OCI-LY7 (cell line): ENCODE data around the gene ELL. TPM values are rescaled to one million over a fixed set of nuclear protein-coding genes. Genes with fewer than 3 reads are reported as not detected.

Experiments used
- BruUV-seq: library from RNA; stranded (reverse); fragments of 400-500 nt; replicated peaks from 2 replicates; lab custom pipeline; 2021; lab: Mats Ljungman, UMichigan
- CTCF ChIA-PET: fragments of 300-600 bp; sonication (Branson Sonifier 250); formaldehyde crosslinking; loops from one replicate; lab custom pipeline; 2022; ENCODE audit warnings: antibody characterized with exemption; ENCODE audit not compliant: unreplicated experiment; lab: Charles Lee
- POLR2A ChIA-PET: fragments of 300-600 bp; sonication (Branson Sonifier 250); formaldehyde crosslinking; loops from one replicate; lab custom pipeline; 2022; ENCODE audit warnings: antibody characterized with exemption; lab: Charles Lee
- DNase-seq: peaks from one replicate; pipeline ENCODE4 v3.0.0-alpha.2; 2015; ENCODE audit warnings: low spot score
- H2AFZ ChIP-seq: fragments of 200-600 bp; sonication (generic), shearing (Covaris generic); 2 replicates; pipeline ENCODE4 v1.6.1; 2014; ENCODE audit warnings: mild to moderate bottlenecking, antibody characterized with exemption, low read length, moderate library complexity
- H3K27ac ChIP-seq: fragments of 200-600 bp; sonication (generic); 2 replicates; pipeline ENCODE4 v1.5.1; 2014; ENCODE audit warnings: mixed run types, low read depth, mild to moderate bottlenecking, moderate library complexity, low read length, inconsistent platforms; ENCODE audit not compliant: poor library complexity, severe bottlenecking
- H3K36me3 ChIP-seq: fragments of 200-600 bp; sonication (generic); 2 replicates; pipeline ENCODE4 v1.6.1; 2014; ENCODE audit warnings: mild to moderate bottlenecking, antibody characterized with exemption, low read length, moderate library complexity, mixed read lengths; ENCODE audit not compliant: insufficient read depth
- H3K4me1 ChIP-seq: fragments of 200-600 bp; sonication (generic); 2 replicates; pipeline ENCODE4 v1.5.1; 2014; ENCODE audit warnings: mild to moderate bottlenecking, low read length; ENCODE audit not compliant: insufficient read depth, poor library complexity, severe bottlenecking
- H3K4me2 ChIP-seq: fragments of 200-600 bp; sonication (generic); 2 replicates; pipeline ENCODE4 v1.6.1; 2014; ENCODE audit warnings: mild to moderate bottlenecking, low read length
- H3K4me3 ChIP-seq: fragments of 200-600 bp; sonication (generic); 2 replicates; pipeline ENCODE4 v1.5.1; 2014; ENCODE audit warnings: mild to moderate bottlenecking, low read depth, low read length; ENCODE audit not compliant: poor library complexity, severe bottlenecking
- H3K79me2 ChIP-seq: fragments of 200-600 bp; sonication (generic); 2 replicates; pipeline ENCODE4 v1.6.1; 2016; ENCODE audit warnings: low read depth, mild to moderate bottlenecking, low read length, moderate library complexity, mixed read lengths; ENCODE audit not compliant: insufficient read depth
- H3K9me2 ChIP-seq: fragments of 200-600 bp; sonication (generic); 2 replicates; pipeline ENCODE4 v1.6.1; 2016; ENCODE audit warnings: mild to moderate bottlenecking, low read length, mixed read lengths; ENCODE audit not compliant: insufficient read depth
- H3K9me3 ChIP-seq: fragments of 200-600 bp; sonication (generic); 2 replicates; pipeline ENCODE4 v1.6.1; 2014; ENCODE audit warnings: mild to moderate bottlenecking, mixed run types, low read length, mixed read lengths
- H4K20me1 ChIP-seq: fragments of 200-600 bp; sonication (generic); 2 replicates; pipeline ENCODE4 v1.6.1; 2014; ENCODE audit warnings: mild to moderate bottlenecking, antibody characterized with exemption, low read length, moderate library complexity, mixed read lengths; ENCODE audit not compliant: insufficient read depth
- EZH2phosphoT487 ChIP-seq: fragments of 200-600 bp; sonication (generic); IDR thresholded peaks from 2 replicates; pipeline ENCODE4 v1.6.1; 2018; ENCODE audit warnings: low read depth, borderline replicate concordance, mild to moderate bottlenecking, mixed run types, antibody characterized with exemption, low read length, moderate library complexity, mixed read lengths
- intact Hi-C: fragments of 100-400 bp; cut with micrococcal nuclease; formaldehyde crosslinking; loops from one replicate; pipeline ENCODE4 v1.10.0; 2022; ENCODE audit not compliant: unreplicated experiment
- total RNA-seq, 2 experiments: library from RNA; depleted of rRNA in 1 of 2; stranded (reverse); fragments of >200 nt in 1 of 2; shearing (Covaris generic) in 1 of 2; gene quantifications; 2 replicates each; pipeline ENCODE4 v1.2.3, GENCODE V29; 2014 to 2022
- TF ChIP-seq, protein P1 (sequence below): fragments of 200-600 bp; sonication (generic); conservative IDR thresholded peaks from 2 replicates; pipeline ENCODE4 v1.5.1; 2014; ENCODE audit warnings: mild to moderate bottlenecking, antibody characterized with exemption, low read length, moderate library complexity, mixed read lengths

ELL gene
- total RNA-seq, 2 experiments from 2014 or later, result 14.4 to 24.6 TPM

DNA sequence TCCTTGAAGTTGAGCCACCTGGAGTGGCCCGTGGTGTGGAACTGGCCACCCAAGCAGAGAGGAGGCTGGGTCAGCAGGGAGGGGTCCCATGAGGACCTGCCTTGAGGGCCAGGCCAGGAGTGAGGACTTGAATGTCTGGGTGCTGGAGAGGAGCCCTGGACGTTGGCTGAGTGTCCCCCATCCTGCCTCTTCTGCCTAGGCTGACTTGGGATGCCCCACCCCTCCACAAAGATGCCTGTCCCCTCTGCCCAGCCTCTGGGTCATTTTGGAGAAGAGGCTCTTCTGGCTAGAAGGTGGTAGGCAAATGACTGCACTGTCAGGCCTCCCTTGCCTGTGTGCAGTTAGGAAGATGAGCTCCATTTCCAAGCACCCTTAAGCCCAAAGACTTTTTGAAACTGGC lies 100.9 kb downstream of the ELL start:
- POLR2A ChIA-PET, result interaction anchor here (1.2 to 1.9 kb wide), 2 partner anchors 11 to 140 kb away, joined by 4 to 8 read pairs; partner anchors contain the start of gene JUND
- Histone ChIP-seq H3K4me3 (peak overlapping the region; percentile 76), H3K27ac (peak overlapping the region; percentile 56), H3K36me3 (no peaks in the 10 kb centered on the region), H3K9me3 (no peaks in the 10 kb centered on the region), H3K9me2 (no peaks in the 10 kb centered on the region), H4K20me1 (no peaks in the 10 kb centered on the region; the same call in 1 of the 2 replicates), H3K4me2 (peak overlapping the region; percentile 71), H3K79me2 (peaks cover 19% of the 10 kb centered on the region; the same call in 1 of the 2 replicates), H2AFZ (no peak overlapping the region), H3K4me1 (peaks cover 88% of the 10 kb centered on the region)
- no peak for DNase-seq
- TF ChIP-seq, protein P1, sequence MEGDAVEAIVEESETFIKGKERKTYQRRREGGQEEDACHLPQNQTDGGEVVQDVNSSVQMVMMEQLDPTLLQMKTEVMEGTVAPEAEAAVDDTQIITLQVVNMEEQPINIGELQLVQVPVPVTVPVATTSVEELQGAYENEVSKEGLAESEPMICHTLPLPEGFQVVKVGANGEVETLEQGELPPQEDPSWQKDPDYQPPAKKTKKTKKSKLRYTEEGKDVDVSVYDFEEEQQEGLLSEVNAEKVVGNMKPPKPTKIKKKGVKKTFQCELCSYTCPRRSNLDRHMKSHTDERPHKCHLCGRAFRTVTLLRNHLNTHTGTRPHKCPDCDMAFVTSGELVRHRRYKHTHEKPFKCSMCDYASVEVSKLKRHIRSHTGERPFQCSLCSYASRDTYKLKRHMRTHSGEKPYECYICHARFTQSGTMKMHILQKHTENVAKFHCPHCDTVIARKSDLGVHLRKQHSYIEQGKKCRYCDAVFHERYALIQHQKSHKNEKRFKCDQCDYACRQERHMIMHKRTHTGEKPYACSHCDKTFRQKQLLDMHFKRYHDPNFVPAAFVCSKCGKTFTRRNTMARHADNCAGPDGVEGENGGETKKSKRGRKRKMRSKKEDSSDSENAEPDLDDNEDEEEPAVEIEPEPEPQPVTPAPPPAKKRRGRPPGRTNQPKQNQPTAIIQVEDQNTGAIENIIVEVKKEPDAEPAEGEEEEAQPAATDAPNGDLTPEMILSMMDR, result no peak
- no peak for TF ChIP-seq EZH2phosphoT487
- CTCF ChIA-PET, result no interaction called here
- no TSS peak for BruUV-seq
- intact Hi-C loops, result loop anchor here (10.0 kb wide), 1 partner anchor 414 kb away; the partner anchor contains the start of gene UPF1

DNA sequence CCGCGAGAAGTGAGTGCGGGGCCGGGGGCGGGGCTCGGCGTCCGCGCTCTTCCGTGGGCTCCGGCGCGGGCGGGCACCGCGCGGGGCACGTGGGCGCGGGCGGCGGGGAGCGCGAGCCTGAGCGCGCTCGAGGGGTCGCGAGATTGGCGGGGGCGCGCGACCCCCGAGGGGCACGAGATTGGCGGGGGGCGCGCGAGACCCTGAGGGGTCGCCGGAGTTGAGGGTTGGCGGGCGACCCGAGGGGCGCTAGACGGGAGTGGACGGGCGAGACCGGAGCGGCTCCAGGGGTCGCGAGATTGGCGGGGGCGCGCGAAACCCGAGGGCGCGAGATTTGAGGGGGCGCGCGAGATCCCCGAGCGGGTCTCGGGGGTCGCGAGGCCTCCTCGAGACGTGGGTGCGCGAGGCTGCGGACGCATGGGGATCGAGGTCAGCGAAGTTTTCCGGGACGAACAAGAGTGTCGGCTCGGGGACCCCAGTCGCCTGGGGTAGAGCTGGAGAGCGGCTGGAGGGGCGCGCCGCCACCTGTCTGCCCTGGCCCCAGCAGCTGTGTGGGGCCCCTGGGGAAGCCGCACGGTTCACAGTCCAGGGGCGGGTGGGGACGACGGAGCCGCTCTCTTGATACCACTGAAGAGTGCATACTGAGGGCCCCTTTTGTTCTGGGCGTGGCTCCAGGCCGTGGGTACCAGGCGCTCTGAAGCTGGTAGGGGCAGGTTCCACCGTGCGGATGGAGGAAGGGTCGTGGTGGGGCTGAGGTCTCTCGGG lies 102.0 kb downstream of the ELL start:
- CTCF ChIA-PET, result interaction anchor here (0.8 kb wide), 1 partner anchor 22 kb away, joined by 3 read pairs; no protein-coding TSS in a partner anchor
- Histone ChIP-seq H2AFZ (no peak overlapping the region), H3K4me2 (peak overlapping the region; percentile 71), H3K9me3 (no peaks in the 10 kb centered on the region), H3K9me2 (no peaks in the 10 kb centered on the region), H4K20me1 (no peaks in the 10 kb centered on the region), H3K79me2 (peaks cover 19% of the 10 kb centered on the region; the same call in 1 of the 2 replicates), H3K4me1 (peaks cover 87% of the 10 kb centered on the region), H3K27ac (peak overlapping the region; percentile 33), H3K4me3 (peak overlapping the region; percentile 76), H3K36me3 (no peaks in the 10 kb centered on the region)
- DNase-seq, result peak; percentile 77
- BruUV-seq, result no TSS peak
- TF ChIP-seq EZH2phosphoT487, result no peak
- TF ChIP-seq, protein P1, result no peak
- POLR2A ChIA-PET, result interaction anchor here (0.6 to 1.9 kb wide), 2 partner anchors 9 to 139 kb away, joined by 3 to 8 read pairs; partner anchors contain the start of gene JUND
- intact Hi-C loops, result loop anchor here (10.0 kb wide), 1 partner anchor 415 kb away; the partner anchor contains the start of gene UPF1
